Caco-2 (cell line): Measurements from ENCODE around the gene SYNPO. TPM values are rescaled to one million over a fixed set of nuclear protein-coding genes. Genes with fewer than 3 reads are reported as not detected.

Source experiments
- BruUV-seq: library from RNA; stranded (reverse); fragments of 400-500 nt; replicated peaks from 2 replicates; lab custom pipeline; 2021; lab: Mats Ljungman, UMichigan
- CTCF ChIA-PET: fragments of 300-600 bp; sonication (Branson Sonifier 250); formaldehyde crosslinking; loops from one replicate; lab custom pipeline; 2022; ENCODE audit warnings: antibody characterized with exemption; lab: Charles Lee
- POLR2A ChIA-PET: fragments of 300-600 bp; sonication (Branson Sonifier 250); formaldehyde crosslinking; loops from one replicate; lab custom pipeline; 2022; ENCODE audit warnings: antibody characterized with exemption; lab: Charles Lee
- DNase-seq, 2 experiments: peaks; one replicate each; pipeline versions ENCODE4 v3.0.0 to v3.0.0-alpha.2; 2020 to 2022
- H3K27me3 ChIP-seq: replicated peaks from 2 replicates; pipeline ENCODE4 v1.6.0; 2011; ENCODE audit warnings: low read length; ENCODE audit not compliant: control insufficient read depth, insufficient read depth
- H3K36me3 ChIP-seq: 2 replicates; pipeline ENCODE4 v1.5.1; 2011; ENCODE audit warnings: low read length; ENCODE audit not compliant: control insufficient read depth, insufficient read depth
- H3K4me1 ChIP-seq: fragments of 250-450 bp; sonication (Bioruptor Pico); 2 replicates; pipeline ENCODE4 v1.5.1; 2020; ENCODE audit warnings: mild to moderate bottlenecking
- H3K4me3 ChIP-seq: 2 replicates; pipeline ENCODE4 v1.5.1; 2011; ENCODE audit warnings: low read depth, mild to moderate bottlenecking, control low read depth, low read length
- H3K9me3 ChIP-seq: fragments of 250-450 bp; sonication (Bioruptor Pico); 2 replicates; pipeline ENCODE4 v1.5.1; 2020; ENCODE audit warnings: mild to moderate bottlenecking, moderate library complexity
- H3K27ac Mint-ChIP-seq: one replicate; pipeline ENCODE4 v1.8.0; 2022; ENCODE audit warnings: mixed read lengths; ENCODE audit not compliant: unreplicated experiment
- H3K27me3 Mint-ChIP-seq: one replicate; pipeline ENCODE4 v1.8.0; 2022; ENCODE audit warnings: mixed read lengths; ENCODE audit not compliant: insufficient read depth, unreplicated experiment
- H3K36me3 Mint-ChIP-seq: one replicate; pipeline ENCODE4 v1.8.0; 2022; ENCODE audit warnings: mild to moderate bottlenecking, mixed read lengths; ENCODE audit not compliant: insufficient read depth, unreplicated experiment
- H3K4me1 Mint-ChIP-seq: one replicate; pipeline ENCODE4 v1.8.0; 2022; ENCODE audit warnings: low read depth, mixed read lengths; ENCODE audit not compliant: unreplicated experiment
- H3K4me3 Mint-ChIP-seq: one replicate; pipeline ENCODE4 v1.8.0; 2022; ENCODE audit warnings: mild to moderate bottlenecking, moderate library complexity, mixed read lengths; ENCODE audit not compliant: unreplicated experiment
- H3K9me3 Mint-ChIP-seq: one replicate; pipeline ENCODE4 v1.8.0; 2022; ENCODE audit warnings: mixed read lengths; ENCODE audit not compliant: unreplicated experiment
- CTCF ChIP-seq, 2 experiments: fragments of 200-600 bp in 1 of 2; IDR thresholded peaks; 1 replicate in 1 of 2; 2 replicates in 1 of 2; pipeline versions ENCODE4 v1.5.1 to v1.8.0; 2011 to 2022; ENCODE audit warnings: antibody characterized with exemption in 1 of 2, control low read depth in 1 of 2, inconsistent platforms in 1 of 2, low read depth in 1 of 2, low read length in 1 of 2, mild to moderate bottlenecking in 1 of 2, moderate library complexity in 1 of 2; ENCODE audit not compliant: insufficient read depth in 1 of 2, severe bottlenecking in 1 of 2, unreplicated experiment in 1 of 2
- intact Hi-C: fragments of 100-400 bp; cut with micrococcal nuclease; formaldehyde crosslinking; loops from one replicate; pipeline ENCODE4 v1.10.0; 2022; ENCODE audit not compliant: unreplicated experiment
- total RNA-seq: library from RNA; stranded (reverse); gene quantifications from 2 replicates; pipeline ENCODE4 v1.2.3, GENCODE V29; 2022

SYNPO gene
- total RNA-seq, 1 experiment from 2014 or later: 25.1 TPM

DNA sequence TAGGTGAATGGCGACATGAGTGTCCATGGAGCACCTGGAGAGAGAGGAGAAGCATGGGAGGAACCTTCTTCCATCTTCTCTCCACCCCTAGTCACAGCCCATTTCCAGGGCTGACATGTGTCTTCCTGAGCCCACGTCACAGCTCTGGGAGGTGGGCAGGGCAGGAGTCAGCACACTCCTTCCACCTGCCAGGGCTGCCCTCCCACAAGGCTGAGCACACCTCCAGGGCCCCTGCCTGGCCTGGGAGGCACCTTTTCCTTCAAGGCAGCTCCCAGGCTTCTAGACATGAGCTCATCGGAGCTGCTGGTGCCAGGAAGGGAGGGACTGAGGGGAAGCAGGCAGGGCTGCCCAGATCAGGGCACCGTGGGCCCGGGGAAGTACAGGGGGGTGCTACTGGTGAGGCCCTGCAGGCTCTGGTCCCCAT is 13.6 kb upstream of the SYNPO start:
- Mint-ChIP-seq H3K4me3 (no peak overlapping the region), H3K4me1 (peaks cover 23% of the 10 kb centered on the region), H3K27me3 (no peaks in the 10 kb centered on the region), H3K36me3 (no peaks in the 10 kb centered on the region), H3K9me3 (no peaks in the 10 kb centered on the region), H3K27ac (no peak overlapping the region)
- Histone ChIP-seq H3K36me3 (no peaks in the 10 kb centered on the region; the same call in 1 of the 2 replicates), H3K4me1 (peaks cover 18% of the 10 kb centered on the region), H3K9me3 (no peaks in the 10 kb centered on the region), H3K27me3 (no peaks in the 10 kb centered on the region), H3K4me3 (no peak overlapping the region)
- no peak for DNase-seq
- ChIA-PET CTCF (no interaction called here), POLR2A (no interaction called here)
- BruUV-seq: no TSS peak
- no peak for TF ChIP-seq CTCF (IDR thresholded peaks at IDR 0.05; ENCODE audit: insufficient read depth in 1 of 2, low read depth in 1 of 2, low read length in 1 of 2, severe bottlenecking in 1 of 2, unreplicated experiment in 1 of 2)
- intact Hi-C loops: no loop called here

DNA sequence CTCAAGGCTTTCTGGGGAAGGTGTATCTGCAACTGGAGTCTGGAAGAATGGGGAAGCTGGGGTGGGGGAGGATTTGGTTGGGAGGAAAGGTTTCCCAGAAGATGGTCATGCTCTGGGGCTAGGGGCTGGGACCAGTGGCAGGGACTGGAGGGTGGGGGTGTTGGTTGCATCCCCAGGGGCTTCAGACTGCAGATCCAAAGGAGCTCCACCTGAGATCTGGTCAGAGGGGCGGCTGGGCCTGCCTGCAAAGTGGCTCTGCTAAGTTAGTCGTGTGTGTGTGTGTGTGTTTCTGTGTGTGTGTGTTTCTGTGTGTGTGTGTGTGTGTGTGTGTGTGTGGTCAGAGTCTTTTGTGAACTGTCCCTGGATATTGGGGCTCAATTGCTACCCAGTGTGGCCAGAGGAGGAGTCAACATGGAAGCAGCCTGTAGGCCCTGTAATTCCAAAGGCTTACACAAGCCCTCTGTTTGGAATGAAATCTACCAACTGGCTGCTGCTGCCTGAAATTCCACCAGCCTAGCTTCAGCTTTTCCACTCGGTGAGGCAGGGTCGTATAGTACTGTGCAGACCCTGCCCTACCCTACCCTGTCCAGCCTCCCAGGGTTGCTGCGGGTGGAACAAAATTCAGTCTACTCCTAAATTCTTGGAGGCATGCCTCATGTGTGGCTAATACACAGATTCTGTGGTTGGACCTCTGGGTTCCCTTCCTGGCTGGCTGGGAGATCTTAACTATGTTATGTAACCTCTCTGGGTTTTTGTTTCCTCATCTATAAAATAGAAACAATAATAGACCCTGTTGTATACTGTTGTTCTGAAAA is 12.5 kb upstream of the SYNPO start:
- no peak for TF ChIP-seq CTCF (IDR thresholded peaks at IDR 0.05; ENCODE audit: insufficient read depth in 1 of 2, low read depth in 1 of 2, low read length in 1 of 2, severe bottlenecking in 1 of 2, unreplicated experiment in 1 of 2)
- Histone ChIP-seq H3K27me3 (no peaks in the 10 kb centered on the region), H3K9me3 (no peaks in the 10 kb centered on the region), H3K36me3 (no peaks in the 10 kb centered on the region; the same call in 1 of the 2 replicates), H3K4me1 (peaks cover 18% of the 10 kb centered on the region), H3K4me3 (no peak overlapping the region)
- H3K4me1 Mint-ChIP-seq: peaks cover 23% of the 10 kb centered on the region
- no peak overlapping the region for H3K4me3 Mint-ChIP-seq
- H3K36me3 Mint-ChIP-seq: no peaks in the 10 kb centered on the region
- ChIA-PET CTCF (interaction anchor here (0.6 kb wide), 2 partner anchors 21 to 42 kb away, joined by 3 read pairs; no protein-coding TSS in a partner anchor), POLR2A (no interaction called here)
- intact Hi-C loops: no loop called here
- BruUV-seq: no TSS peak
- no peaks in the 10 kb centered on the region for H3K27me3 Mint-ChIP-seq
- no peak overlapping the region for H3K27ac Mint-ChIP-seq
- H3K9me3 Mint-ChIP-seq: no peaks in the 10 kb centered on the region
- no peak for DNase-seq

- TF ChIP-seq CTCF (IDR thresholded peaks at IDR 0.05; ENCODE audit: insufficient read depth in 1 of 2, low read depth in 1 of 2, low read length in 1 of 2, severe bottlenecking in 1 of 2, unreplicated experiment in 1 of 2): no peak
- POLR2A ChIA-PET: no interaction called here
These were observed 11.4 kb upstream of the SYNPO start for GRCh38 chr5:150628936-150629485.

More at GRCh38 chr5:150628936-150629485, 11.4 kb upstream of the SYNPO start:
- H3K27me3 Mint-ChIP-seq: no peaks in the 10 kb centered on the region
- H3K4me3 Mint-ChIP-seq: no peak overlapping the region
- Histone ChIP-seq H3K27me3 (no peaks in the 10 kb centered on the region), H3K4me1 (peaks cover 18% of the 10 kb centered on the region), H3K36me3 (no peaks in the 10 kb centered on the region; the same call in 1 of the 2 replicates), H3K9me3 (no peaks in the 10 kb centered on the region), H3K4me3 (no peak overlapping the region)
- peaks cover 20% of the 10 kb centered on the region for H3K4me1 Mint-ChIP-seq
- no peak overlapping the region for H3K27ac Mint-ChIP-seq
- no TSS peak for BruUV-seq
- no peaks in the 10 kb centered on the region for H3K36me3 Mint-ChIP-seq
- H3K9me3 Mint-ChIP-seq: no peaks in the 10 kb centered on the region
- intact Hi-C loops: no loop called here
- CTCF ChIA-PET: no interaction called here
- DNase-seq: no peak
